ENCODE data around the gene AUTS2.

The AUTS2 gene

DNA sequence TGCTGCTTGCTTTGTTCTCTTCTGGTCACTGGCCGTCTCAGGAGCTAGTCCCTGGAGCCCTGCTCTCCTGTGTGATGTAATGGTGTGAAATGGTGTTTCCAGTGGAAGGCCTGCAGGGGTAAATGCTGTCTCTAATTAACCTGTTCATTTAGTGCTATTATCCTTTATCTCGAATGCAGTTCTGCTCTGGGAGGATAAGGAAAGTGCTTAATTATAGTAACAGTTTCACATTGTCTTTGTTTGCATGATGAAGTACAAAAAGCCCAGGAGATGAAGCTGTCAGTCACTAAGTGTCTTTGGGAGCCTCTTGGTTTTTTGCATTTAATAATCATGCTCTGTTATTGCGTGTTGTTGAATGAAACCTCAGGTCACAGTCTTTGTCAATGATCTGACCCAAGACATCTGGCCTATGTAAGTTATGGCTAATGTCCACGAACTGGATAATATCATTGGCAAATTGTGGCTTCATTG lies 778.3 kb downstream of the AUTS2 start:
- Histone ChIP-seq H3K9me3 (ENCODE audit: control insufficient read depth, insufficient read depth, low read depth, low read length) (no peaks in the 10 kb centered on the region), H3K36me3 (ENCODE audit: control insufficient read depth in 2 of 2, insufficient read depth in 1 of 2, low read length in 2 of 2) (no peaks in the 10 kb centered on the region), H3K27ac (ENCODE audit: extremely low read depth, low read depth, low read length) (no peak overlapping the region), H3K4me1 (ENCODE audit: control insufficient read depth, insufficient read depth, low read length) (peaks cover 2% of the 10 kb centered on the region; the same call in 1 of the 2 replicates), H3K4me3 (ENCODE audit: low read depth, low read length) (no peak overlapping the region)
- ChIA-PET POLR2A (no interaction called here), CTCF (no interaction called here)
- TF ChIP-seq, protein P1, sequence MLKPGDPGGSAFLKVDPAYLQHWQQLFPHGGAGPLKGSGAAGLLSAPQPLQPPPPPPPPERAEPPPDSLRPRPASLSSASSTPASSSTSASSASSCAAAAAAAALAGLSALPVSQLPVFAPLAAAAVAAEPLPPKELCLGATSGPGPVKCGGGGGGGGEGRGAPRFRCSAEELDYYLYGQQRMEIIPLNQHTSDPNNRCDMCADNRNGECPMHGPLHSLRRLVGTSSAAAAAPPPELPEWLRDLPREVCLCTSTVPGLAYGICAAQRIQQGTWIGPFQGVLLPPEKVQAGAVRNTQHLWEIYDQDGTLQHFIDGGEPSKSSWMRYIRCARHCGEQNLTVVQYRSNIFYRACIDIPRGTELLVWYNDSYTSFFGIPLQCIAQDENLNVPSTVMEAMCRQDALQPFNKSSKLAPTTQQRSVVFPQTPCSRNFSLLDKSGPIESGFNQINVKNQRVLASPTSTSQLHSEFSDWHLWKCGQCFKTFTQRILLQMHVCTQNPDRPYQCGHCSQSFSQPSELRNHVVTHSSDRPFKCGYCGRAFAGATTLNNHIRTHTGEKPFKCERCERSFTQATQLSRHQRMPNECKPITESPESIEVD (tag by site-specific recombination; IDR thresholded peaks at IDR 0.05): peak; percentile 89
- TF ChIP-seq ZEB2 (tag by site-specific recombination; IDR thresholded peaks at IDR 0.05) (peak; percentile 55; the same call in 1 of the 2 replicates), ZBTB17 (tag by site-specific recombination; IDR thresholded peaks at IDR 0.05) (peak; percentile 75), ZNF843 (tag by site-specific recombination; IDR thresholded peaks at IDR 0.05) (0 out of 2 replicates have a peak, but pooled peaks have one; percentile 42), FEZF1 (tag by site-specific recombination; IDR thresholded peaks at IDR 0.05) (peak; percentile 87), ZNF776 (tag by site-specific recombination; IDR thresholded peaks at IDR 0.05; ENCODE audit: borderline replicate concordance) (no peak), ZNF529 (tag by site-specific recombination; IDR thresholded peaks at IDR 0.05; ENCODE audit: insufficient replicate concordance) (no peak), OSR2 (tag by site-specific recombination; IDR thresholded peaks at IDR 0.05) (peak; percentile 80; the same call in 1 of the 2 replicates), WT1 (tag by site-specific recombination; IDR thresholded peaks at IDR 0.05) (peak; percentile 49; the same call in 1 of the 2 replicates), ZNF366 (tag by site-specific recombination; conservative IDR thresholded peaks at IDR 0.05) (peak; percentile 50), SCRT2 (tag by site-specific recombination; IDR thresholded peaks at IDR 0.05) (peak; percentile 63), ZNF791 (tag by site-specific recombination; IDR thresholded peaks at IDR 0.05) (no peak), SCRT1 (tag by site-specific recombination; IDR thresholded peaks at IDR 0.05; ENCODE audit: borderline replicate concordance) (peak; percentile 15; the same call in 1 of the 2 replicates)
- TF ChIP-seq, protein P2, sequence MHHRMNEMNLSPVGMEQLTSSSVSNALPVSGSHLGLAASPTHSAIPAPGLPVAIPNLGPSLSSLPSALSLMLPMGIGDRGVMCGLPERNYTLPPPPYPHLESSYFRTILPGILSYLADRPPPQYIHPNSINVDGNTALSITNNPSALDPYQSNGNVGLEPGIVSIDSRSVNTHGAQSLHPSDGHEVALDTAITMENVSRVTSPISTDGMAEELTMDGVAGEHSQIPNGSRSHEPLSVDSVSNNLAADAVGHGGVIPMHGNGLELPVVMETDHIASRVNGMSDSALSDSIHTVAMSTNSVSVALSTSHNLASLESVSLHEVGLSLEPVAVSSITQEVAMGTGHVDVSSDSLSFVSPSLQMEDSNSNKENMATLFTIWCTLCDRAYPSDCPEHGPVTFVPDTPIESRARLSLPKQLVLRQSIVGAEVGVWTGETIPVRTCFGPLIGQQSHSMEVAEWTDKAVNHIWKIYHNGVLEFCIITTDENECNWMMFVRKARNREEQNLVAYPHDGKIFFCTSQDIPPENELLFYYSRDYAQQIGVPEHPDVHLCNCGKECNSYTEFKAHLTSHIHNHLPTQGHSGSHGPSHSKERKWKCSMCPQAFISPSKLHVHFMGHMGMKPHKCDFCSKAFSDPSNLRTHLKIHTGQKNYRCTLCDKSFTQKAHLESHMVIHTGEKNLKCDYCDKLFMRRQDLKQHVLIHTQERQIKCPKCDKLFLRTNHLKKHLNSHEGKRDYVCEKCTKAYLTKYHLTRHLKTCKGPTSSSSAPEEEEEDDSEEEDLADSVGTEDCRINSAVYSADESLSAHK (tag by site-specific recombination; IDR thresholded peaks at IDR 0.05): peak; percentile 82
- TF ChIP-seq, protein P3, sequence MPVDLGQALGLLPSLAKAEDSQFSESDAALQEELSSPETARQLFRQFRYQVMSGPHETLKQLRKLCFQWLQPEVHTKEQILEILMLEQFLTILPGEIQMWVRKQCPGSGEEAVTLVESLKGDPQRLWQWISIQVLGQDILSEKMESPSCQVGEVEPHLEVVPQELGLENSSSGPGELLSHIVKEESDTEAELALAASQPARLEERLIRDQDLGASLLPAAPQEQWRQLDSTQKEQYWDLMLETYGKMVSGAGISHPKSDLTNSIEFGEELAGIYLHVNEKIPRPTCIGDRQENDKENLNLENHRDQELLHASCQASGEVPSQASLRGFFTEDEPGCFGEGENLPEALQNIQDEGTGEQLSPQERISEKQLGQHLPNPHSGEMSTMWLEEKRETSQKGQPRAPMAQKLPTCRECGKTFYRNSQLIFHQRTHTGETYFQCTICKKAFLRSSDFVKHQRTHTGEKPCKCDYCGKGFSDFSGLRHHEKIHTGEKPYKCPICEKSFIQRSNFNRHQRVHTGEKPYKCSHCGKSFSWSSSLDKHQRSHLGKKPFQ (tag by site-specific recombination; IDR thresholded peaks at IDR 0.05): peak; percentile 94
- TF ChIP-seq, protein P4, sequence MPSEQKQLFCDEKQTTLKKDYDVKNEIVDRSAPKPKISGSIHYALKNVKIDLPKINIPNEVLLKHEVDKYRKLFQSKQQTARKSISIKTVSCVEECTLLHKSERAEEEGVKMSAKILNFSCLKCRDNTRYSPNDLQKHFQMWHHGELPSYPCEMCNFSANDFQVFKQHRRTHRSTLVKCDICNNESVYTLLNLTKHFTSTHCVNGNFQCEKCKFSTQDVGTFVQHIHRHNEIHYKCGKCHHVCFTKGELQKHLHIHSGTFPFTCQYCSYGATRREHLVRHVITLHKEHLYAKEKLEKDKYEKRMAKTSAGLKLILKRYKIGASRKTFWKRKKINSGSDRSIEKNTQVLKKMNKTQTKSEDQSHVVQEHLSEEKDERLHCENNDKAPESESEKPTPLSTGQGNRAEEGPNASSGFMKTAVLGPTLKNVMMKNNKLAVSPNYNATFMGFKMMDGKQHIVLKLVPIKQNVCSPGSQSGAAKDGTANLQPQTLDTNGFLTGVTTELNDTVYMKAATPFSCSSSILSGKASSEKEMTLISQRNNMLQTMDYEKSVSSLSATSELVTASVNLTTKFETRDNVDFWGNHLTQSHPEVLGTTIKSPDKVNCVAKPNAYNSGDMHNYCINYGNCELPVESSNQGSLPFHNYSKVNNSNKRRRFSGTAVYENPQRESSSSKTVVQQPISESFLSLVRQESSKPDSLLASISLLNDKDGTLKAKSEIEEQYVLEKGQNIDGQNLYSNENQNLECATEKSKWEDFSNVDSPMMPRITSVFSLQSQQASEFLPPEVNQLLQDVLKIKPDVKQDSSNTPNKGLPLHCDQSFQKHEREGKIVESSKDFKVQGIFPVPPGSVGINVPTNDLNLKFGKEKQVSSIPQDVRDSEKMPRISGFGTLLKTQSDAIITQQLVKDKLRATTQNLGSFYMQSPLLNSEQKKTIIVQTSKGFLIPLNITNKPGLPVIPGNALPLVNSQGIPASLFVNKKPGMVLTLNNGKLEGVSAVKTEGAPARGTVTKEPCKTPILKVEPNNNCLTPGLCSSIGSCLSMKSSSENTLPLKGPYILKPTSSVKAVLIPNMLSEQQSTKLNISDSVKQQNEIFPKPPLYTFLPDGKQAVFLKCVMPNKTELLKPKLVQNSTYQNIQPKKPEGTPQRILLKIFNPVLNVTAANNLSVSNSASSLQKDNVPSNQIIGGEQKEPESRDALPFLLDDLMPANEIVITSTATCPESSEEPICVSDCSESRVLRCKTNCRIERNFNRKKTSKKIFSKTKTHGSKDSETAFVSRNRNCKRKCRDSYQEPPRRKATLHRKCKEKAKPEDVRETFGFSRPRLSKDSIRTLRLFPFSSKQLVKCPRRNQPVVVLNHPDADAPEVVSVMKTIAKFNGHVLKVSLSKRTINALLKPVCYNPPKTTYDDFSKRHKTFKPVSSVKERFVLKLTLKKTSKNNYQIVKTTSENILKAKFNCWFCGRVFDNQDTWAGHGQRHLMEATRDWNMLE (tag by site-specific recombination; conservative IDR thresholded peaks at IDR 0.05; ENCODE audit: low read depth): 0 out of 2 replicates have a peak, but pooled peaks have one; percentile 23
- TF ChIP-seq, protein P5, sequence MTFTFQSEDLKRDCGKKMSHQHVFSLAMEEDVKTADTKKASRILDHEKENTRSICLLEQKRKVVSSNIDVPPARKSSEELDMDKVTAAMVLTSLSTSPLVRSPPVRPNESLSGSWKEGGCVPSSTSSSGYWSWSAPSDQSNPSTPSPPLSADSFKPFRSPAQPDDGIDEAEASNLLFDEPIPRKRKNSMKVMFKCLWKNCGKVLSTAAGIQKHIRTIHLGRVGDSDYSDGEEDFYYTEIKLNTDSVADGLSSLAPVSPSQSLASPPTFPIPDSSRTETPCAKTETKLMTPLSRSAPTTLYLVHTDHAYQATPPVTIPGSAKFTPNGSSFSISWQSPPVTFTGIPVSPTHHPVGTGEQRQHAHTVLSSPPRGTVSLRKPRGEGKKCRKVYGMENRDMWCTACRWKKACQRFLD (tag by site-specific recombination; IDR thresholded peaks at IDR 0.05): no peak
- TF ChIP-seq, protein P6, sequence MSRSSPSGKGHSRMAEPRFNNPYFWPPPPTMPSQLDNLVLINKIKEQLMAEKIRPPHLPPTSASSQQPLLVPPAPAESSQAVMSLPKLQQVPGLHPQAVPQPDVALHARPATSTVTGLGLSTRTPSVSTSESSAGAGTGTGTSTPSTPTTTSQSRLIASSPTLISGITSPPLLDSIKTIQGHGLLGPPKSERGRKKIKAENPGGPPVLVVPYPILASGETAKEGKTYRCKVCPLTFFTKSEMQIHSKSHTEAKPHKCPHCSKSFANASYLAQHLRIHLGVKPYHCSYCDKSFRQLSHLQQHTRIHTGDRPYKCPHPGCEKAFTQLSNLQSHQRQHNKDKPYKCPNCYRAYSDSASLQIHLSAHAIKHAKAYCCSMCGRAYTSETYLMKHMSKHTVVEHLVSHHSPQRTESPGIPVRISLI (tag by site-specific recombination; IDR thresholded peaks at IDR 0.05): no peak
- TF ChIP-seq, protein P7, sequence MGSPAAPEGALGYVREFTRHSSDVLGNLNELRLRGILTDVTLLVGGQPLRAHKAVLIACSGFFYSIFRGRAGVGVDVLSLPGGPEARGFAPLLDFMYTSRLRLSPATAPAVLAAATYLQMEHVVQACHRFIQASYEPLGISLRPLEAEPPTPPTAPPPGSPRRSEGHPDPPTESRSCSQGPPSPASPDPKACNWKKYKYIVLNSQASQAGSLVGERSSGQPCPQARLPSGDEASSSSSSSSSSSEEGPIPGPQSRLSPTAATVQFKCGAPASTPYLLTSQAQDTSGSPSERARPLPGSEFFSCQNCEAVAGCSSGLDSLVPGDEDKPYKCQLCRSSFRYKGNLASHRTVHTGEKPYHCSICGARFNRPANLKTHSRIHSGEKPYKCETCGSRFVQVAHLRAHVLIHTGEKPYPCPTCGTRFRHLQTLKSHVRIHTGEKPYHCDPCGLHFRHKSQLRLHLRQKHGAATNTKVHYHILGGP (tag by site-specific recombination; IDR thresholded peaks at IDR 0.05): 0 out of 2 replicates have a peak, but pooled peaks have one; percentile 14
- TF ChIP-seq, protein P8, sequence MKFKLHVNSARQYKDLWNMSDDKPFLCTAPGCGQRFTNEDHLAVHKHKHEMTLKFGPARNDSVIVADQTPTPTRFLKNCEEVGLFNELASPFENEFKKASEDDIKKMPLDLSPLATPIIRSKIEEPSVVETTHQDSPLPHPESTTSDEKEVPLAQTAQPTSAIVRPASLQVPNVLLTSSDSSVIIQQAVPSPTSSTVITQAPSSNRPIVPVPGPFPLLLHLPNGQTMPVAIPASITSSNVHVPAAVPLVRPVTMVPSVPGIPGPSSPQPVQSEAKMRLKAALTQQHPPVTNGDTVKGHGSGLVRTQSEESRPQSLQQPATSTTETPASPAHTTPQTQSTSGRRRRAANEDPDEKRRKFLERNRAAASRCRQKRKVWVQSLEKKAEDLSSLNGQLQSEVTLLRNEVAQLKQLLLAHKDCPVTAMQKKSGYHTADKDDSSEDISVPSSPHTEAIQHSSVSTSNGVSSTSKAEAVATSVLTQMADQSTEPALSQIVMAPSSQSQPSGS (tag by site-specific recombination; IDR thresholded peaks at IDR 0.05; ENCODE audit: low read depth): peak; percentile 30; the same call in 1 of the 2 replicates
